ENCODE results near the gene H1-8. TPM values are rescaled to one million over a fixed set of nuclear protein-coding genes. Genes with fewer than 3 reads are reported as not detected.
A peak's percentile ranks its signal among the peaks of the same experiment; 100 is the strongest.
"Not testable (repeated sequence)": the region's sequence is repeated elsewhere in the genome, so short reads cannot be mapped to it uniquely, and the experiment has no call there.

Gene H1-8
- total RNA-seq, 1 experiment from 2014 or later, result not detected

DNA sequence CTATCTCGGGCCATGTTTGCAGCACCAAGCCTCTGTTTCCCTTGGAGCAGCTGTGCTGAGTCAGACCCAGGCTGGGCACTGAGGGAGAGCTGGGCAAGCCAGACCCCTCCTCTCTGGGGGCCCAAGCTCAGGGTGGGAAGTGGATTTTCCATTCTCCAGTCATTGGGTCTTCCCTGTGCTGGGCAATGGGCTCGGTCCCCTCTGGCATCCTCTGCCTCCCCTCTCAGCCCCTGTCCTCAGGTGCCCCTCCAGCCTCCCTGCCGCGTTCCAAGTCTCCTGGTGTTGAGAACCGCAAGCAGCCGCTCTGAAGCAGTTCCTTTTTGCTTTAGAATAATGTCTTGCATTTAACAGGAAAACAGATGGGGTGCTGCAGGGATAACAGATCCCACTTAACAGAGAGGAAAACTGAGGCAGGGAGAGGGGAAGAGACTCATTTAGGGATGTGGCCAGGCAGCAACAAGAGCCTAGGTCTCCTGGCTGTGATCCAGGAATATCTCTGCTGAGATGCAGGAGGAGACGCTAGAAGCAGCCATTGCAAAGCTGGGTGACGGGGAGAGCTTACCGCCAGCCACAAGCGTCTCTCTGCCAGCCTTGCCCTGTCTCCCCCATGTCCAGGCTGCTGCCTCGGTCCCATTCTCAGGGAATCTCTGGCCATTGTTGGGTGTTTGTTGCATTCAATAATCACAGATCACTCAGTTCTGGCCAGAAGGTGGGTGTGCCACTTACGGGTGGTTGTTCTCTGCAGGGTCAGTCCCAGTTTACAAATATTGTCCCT, 13.4 kb upstream of the H1-8 start:
- in situ Hi-C loops (cut with HindIII; ENCODE audit: low pct_unique_long_range_greater_than_20kb, low sequenced_read_pairs), result no loop called here
- no peak for DNase-seq (ENCODE audit: low read depth)

DNA sequence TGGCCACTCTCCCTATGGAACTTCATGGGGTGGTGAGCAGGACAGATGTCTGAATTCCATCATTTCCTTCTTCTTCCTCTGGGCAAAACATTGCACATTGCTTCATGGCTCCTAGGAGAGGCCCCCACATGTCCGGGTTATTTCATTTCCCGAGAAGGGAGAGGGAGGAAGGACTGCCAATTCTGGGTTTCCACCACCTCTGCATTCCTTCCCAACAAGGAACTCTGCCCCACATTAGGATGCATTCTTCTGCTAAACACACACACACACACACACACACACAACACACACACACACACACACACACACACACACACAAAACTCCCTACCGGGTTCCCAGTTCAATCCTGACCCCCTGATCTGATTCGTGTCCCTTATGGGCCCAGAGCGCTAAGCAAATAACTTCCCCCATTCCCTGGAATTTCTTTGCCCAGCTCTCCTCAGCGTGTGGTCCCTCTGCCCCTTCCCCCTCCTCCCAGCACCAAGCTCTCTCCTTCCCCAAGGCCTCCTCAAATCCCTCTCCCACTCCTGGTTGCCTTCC, 12.7 kb upstream of the H1-8 start:
- no peak for DNase-seq (ENCODE audit: low read depth)
- in situ Hi-C loops (cut with HindIII; ENCODE audit: low pct_unique_long_range_greater_than_20kb, low sequenced_read_pairs), result no loop called here

DNA sequence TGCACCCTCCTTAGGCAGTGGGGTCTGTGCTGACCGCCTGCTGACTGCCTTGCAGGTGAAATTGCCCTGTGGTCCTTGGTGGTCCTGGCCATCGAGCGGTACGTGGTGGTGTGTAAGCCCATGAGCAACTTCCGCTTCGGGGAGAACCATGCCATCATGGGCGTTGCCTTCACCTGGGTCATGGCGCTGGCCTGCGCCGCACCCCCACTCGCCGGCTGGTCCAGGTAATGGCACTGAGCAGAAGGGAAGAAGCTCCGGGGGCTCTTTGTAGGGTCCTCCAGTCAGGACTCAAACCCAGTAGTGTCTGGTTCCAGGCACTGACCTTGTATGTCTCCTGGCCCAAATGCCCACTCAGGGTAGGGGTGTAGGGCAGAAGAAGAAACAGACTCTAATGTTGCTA, 12.2 kb upstream of the H1-8 start:
- no peak for DNase-seq (ENCODE audit: low read depth)
- in situ Hi-C loops (cut with HindIII; ENCODE audit: low pct_unique_long_range_greater_than_20kb, low sequenced_read_pairs), result no loop called here

DNA sequence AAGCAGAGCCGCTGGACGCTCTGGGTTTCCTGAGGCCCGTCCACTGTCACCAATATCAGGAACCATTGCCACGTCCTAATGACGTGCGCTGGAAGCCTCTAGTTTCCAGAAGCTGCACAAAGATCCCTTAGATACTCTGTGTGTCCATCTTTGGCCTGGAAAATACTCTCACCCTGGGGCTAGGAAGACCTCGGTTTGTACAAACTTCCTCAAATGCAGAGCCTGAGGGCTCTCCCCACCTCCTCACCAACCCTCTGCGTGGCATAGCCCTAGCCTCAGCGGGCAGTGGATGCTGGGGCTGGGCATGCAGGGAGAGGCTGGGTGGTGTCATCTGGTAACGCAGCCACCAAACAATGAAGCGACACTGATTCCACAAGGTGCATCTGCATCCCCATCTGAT, 11.3 kb upstream of the H1-8 start:
- in situ Hi-C loops (cut with HindIII; ENCODE audit: low pct_unique_long_range_greater_than_20kb, low sequenced_read_pairs), result no loop called here
- DNase-seq (ENCODE audit: low read depth), result no peak

DNA sequence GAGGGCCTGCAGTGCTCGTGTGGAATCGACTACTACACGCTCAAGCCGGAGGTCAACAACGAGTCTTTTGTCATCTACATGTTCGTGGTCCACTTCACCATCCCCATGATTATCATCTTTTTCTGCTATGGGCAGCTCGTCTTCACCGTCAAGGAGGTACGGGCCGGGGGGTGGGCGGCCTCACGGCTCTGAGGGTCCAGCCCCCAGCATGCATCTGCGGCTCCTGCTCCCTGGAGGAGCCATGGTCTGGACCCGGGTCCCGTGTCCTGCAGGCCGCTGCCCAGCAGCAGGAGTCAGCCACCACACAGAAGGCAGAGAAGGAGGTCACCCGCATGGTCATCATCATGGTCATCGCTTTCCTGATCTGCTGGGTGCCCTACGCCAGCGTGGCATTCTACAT, 10.7 kb upstream of the H1-8 start:
- in situ Hi-C loops (cut with HindIII; ENCODE audit: low pct_unique_long_range_greater_than_20kb, low sequenced_read_pairs), result no loop called here
- no peak for DNase-seq (ENCODE audit: low read depth)

DNA sequence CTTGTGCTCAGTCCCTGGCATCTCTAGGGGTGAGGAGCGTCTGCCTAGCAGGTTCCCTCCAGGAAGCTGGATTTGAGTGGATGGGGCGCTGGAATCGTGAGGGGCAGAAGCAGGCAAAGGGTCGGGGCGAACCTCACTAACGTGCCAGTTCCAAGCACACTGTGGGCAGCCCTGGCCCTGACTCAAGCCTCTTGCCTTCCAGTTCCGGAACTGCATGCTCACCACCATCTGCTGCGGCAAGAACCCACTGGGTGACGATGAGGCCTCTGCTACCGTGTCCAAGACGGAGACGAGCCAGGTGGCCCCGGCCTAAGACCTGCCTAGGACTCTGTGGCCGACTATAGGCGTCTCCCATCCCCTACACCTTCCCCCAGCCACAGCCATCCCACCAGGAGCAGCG, 9.6 kb upstream of the H1-8 start:
- DNase-seq (ENCODE audit: low read depth), result no peak
- in situ Hi-C loops (cut with HindIII; ENCODE audit: low pct_unique_long_range_greater_than_20kb, low sequenced_read_pairs), result no loop called here

DNA sequence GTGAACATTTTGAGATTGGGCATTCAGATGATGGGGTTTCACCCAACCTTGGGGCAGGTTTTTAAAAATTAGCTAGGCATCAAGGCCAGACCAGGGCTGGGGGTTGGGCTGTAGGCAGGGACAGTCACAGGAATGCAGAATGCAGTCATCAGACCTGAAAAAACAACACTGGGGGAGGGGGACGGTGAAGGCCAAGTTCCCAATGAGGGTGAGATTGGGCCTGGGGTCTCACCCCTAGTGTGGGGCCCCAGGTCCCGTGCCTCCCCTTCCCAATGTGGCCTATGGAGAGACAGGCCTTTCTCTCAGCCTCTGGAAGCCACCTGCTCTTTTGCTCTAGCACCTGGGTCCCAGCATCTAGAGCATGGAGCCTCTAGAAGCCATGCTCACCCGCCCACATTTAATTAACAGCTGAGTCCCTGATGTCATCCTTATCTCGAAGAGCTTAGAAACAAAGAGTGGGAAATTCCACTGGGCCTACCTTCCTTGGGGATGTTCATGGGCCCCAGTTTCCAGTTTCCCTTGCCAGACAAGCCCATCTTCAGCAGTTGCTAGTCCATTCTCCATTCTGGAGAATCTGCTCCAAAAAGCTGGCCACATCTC, 8.4 kb upstream of the H1-8 start:
- in situ Hi-C loops (cut with HindIII; ENCODE audit: low pct_unique_long_range_greater_than_20kb, low sequenced_read_pairs), result no loop called here
- DNase-seq (ENCODE audit: low read depth), result peak; percentile 7

DNA sequence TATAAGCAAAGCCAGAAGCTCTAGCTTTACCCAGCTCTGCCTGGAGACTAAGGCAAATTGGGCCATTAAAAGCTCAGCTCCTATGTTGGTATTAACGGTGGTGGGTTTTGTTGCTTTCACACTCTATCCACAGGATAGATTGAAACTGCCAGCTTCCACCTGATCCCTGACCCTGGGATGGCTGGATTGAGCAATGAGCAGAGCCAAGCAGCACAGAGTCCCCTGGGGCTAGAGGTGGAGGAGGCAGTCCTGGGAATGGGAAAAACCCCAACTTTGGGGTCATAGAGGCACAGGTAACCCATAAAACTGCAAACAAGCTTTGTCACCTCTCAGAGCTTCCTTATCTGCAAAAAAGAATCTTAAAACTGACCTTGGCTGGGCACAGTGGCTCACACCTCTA, 7.9 kb upstream of the H1-8 start:
- in situ Hi-C loops (cut with HindIII; ENCODE audit: low pct_unique_long_range_greater_than_20kb, low sequenced_read_pairs), result no loop called here
- no peak for DNase-seq (ENCODE audit: low read depth)

DNA sequence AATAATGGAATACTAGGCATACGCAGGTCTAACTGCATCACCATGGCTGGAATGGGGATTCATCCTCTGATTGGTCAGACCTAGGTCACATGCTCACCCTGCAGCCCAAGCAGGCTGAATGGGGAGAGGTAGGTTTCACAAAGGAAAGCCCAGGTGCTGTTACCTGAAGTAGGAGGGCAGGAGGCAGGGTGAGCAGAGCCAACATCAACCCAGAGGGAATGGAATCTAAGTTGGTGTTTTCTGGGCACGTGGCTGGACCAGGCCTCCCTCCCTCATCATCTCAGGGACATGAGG, 6.7 kb upstream of the H1-8 start:
- no peak for DNase-seq (ENCODE audit: low read depth)
- in situ Hi-C loops (cut with HindIII; ENCODE audit: low pct_unique_long_range_greater_than_20kb, low sequenced_read_pairs), result no loop called here

DNA sequence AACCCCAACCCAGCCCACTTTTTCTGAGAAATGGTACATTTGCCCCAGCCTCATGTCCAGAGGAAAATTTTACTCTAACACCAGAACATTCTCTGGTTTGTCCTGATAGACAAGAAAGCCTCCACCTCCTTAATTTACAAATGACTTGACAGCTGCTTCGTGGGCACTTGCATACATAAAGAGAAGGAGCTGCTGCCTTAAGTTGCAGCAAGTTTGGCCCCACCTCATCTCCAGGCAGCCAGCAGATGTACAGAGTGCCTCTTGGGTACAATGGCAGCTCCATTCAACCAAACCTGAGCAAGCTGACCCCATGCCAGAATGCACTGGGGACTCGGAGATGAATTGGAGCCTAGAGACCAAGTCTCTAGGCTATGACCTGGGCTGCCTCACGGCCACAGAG, 6.2 kb upstream of the H1-8 start:
- in situ Hi-C loops (cut with HindIII; ENCODE audit: low pct_unique_long_range_greater_than_20kb, low sequenced_read_pairs), result no loop called here
- DNase-seq (ENCODE audit: low read depth), result no peak

DNA sequence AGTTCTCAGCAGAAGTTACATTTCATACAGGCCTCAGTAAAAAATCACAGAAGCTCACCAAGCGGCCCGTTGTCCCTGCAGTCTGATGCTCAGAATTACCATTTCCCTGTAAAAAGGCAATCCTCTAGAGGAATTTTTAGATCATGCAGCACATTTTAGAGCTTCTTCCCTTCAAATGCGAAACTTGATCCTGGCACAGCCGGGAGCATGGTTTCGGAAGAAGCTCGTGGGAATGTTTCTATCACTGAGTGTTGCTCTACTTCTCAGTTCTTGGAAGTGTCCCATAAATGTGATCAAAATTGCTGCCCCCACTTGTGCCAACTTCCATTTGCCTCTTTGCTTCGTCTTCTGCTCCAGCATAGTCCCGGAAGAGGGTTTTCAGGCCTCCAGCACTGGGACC, 3.8 kb upstream of the H1-8 start:
- in situ Hi-C loops (cut with HindIII; ENCODE audit: low pct_unique_long_range_greater_than_20kb, low sequenced_read_pairs), result no loop called here
- no peak for DNase-seq (ENCODE audit: low read depth)

DNA sequence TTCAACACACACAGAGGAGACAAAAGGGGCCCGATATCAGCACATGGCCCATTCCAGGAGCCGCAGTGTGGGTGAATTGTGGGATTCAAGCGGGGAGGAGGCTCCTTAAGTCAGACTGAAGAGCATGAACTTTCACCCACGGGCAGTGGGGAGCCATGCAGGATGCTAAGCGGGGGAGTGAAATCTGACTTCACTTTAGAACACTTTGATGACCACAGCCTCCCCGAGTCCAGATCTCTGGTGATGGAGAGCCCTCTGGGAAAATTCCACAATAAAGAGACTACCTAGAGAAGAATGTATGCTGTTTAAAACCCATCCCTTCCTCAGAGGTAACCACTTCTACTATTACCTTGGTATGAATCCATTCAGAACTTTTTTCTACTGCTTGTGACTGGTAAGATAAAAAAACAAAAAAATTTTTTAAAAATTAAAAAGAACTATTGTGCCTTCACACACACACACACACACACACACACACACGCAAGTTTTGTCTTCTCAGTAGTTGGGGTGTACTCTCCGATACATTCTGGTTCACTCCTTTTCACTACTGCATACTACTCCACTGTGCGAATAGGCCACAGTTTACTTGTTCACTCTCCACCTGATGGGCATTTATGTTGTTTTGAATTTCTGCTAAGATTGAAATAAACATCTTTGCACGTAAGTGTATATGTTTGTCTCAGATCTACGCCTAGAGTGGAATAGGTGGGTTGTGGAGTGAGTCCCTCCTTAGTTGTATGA, 2.0 kb upstream of the H1-8 start:
- no peak for DNase-seq (ENCODE audit: low read depth)
- in situ Hi-C loops (cut with HindIII; ENCODE audit: low pct_unique_long_range_greater_than_20kb, low sequenced_read_pairs), result no loop called here

DNA sequence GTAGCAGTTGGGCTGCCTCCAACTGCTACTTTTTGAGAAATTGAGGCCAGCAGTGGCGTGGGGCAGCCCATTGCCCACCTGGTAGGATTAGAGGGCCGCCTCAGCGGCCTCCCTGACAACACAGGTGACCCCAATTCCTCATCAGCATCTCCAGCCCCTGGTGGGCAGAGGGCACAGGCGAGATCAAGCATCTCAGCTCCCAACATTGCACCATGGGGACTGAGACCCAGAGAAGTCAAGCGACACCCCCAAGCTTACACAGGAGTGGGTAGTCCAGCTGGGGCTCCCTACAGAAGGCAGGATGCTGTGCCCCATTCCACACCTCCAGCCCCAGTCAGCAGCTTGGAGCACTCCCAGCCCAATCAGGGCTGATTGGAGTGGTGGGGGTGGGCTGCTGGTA, 228 bp upstream of the H1-8 start:
- in situ Hi-C loops (cut with HindIII; ENCODE audit: low pct_unique_long_range_greater_than_20kb, low sequenced_read_pairs), result no loop called here
- no peak for DNase-seq (ENCODE audit: low read depth)

DNA sequence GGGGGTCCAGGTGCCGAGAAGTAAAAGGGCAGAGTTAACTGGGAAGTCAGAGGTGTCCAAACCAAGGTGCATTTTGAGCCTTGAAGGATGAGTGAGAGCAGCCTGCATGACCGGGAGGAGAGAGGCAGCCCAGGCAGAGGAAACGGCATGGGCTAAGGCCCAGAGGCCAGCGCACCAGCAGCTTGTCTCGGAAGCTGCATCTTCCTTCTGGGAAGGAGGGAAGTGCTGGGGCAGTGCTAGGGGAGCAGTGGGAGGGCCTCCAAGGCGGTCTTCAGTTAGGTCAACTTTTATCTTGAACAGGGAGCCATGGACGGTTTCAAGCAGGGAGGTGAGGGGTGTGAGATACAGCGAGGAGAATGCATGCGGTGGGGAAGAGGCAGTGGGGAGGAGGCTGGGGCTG, 1.0 kb downstream of the H1-8 start:
- in situ Hi-C loops (cut with HindIII; ENCODE audit: low pct_unique_long_range_greater_than_20kb, low sequenced_read_pairs), result no loop called here
- DNase-seq (ENCODE audit: low read depth), result no peak

DNA sequence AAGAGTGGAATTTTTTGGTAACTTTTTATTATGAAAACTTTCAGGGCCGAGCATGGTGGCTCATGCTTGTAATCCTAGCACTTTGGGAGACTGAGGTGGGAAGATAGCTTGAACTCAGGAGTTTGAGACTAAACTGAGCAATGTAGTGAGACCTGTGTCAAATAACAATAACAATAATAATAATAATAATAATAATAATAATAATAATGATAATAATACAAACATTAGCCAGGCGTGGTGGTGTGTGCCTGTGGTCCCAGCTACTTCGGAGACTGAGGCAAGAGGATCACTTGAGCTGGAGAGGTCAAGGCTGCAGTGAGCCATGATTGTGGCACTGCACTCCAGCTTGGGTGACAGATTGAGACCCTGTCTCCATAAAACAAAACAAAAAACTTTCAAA, 3.0 kb downstream of the H1-8 start:
- DNase-seq (ENCODE audit: low read depth); in situ Hi-C loops (cut with HindIII; ENCODE audit: low pct_unique_long_range_greater_than_20kb, low sequenced_read_pairs): not testable (repeated sequence)

DNA sequence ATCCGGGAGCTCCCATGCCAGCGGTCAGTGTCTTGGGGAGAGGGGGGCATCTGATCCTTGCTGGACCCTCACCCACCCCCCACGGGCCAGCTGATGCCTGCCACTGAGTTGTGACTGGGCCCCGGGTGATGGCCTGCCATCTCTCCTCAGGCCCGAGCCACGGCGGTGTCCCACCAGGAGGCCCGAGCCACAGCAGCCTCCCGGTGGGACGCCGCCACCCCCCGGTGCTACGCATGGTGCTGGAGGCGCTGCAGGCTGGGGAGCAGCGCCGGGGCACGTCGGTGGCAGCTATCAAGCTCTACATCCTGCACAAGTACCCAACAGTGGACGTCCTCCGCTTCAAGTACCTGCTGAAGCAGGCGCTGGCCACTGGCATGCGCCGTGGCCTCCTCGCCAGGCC, 4.3 kb downstream of the H1-8 start:
- no peak for DNase-seq (ENCODE audit: low read depth)
- in situ Hi-C loops (cut with HindIII; ENCODE audit: low pct_unique_long_range_greater_than_20kb, low sequenced_read_pairs), result no loop called here

DNA sequence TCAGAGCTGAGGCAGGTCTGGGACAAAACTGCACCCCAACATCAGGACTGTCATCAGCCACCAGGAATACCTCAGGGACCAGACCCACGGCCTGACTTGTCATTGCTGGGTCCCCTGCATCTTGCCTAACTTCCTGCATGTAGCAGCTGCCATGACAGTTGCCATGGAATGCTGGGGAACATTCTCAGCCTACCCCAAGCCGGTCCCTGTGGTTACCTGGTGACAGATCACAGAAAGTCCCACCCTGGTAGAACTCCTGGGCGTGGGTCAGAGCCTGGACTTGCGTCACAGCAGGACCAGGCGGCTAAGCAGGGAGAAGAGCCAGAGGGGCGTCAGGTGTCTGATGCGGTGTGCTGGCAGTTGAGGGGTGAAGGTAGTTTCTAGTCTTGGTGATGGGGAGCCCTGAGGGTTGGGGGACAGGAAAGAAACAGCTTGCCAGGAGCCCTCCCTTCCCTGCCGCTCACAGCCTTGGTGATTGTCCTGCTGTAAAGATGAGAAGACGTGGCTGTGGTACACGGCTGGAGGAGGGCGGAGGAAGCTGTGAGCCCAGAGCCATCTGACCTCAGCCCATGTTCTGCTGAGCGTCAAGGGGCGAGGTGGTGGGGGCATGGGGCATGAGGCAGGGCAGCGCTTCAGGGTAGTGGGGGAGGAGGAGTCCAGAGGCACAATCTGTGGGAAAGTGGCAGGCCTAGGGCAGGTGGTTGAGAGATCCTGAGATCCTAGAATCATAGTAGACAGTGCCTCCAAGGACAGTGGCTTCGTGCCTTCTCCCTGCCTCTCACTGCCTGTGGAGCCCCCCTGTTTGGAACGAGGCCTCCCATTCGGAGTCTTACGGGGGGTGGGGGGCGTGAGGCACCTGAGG, 5.4 kb downstream of the H1-8 start:
- in situ Hi-C loops (cut with HindIII; ENCODE audit: low pct_unique_long_range_greater_than_20kb, low sequenced_read_pairs), result no loop called here
- no peak for DNase-seq (ENCODE audit: low read depth)

DNA sequence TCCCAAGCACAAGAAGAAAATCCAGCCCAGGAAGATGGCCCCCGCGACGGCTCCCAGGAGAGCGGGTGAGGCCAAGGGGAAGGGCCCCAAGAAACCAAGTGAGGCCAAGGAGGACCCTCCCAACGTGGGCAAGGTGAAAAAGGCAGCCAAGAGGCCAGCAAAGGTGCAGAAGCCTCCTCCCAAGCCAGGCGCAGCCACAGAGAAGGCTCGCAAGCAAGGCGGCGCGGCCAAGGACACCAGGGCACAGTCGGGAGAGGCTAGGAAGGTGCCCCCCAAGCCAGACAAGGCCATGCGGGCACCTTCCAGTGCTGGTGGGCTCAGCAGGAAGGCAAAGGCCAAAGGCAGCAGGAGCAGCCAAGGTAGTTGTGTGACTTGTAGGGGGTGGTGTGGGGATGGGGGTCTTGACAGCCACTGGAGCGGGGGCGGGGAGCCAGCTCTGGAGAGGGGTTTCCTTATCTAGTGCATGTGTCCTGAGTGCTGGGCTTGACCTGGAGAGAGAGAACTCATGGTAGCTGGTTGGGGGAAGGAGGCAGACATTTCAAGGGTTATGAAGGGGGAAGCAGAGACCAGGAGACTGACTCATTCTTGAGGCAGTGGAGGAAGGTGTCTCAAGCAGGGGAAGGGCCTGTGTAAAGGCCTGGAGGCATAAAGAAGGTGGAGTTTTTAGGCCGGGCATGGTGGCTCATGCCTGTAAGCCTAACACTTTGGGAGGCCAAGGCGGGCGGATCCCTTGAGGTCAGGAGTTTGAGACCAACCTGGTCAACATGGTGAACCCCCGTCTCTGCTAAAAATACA, 6.2 kb downstream of the H1-8 start:
- in situ Hi-C loops (cut with HindIII; ENCODE audit: low pct_unique_long_range_greater_than_20kb, low sequenced_read_pairs), result no loop called here
- no peak for DNase-seq (ENCODE audit: low read depth)
